ENCODE measurements around the gene FAM98A. TPM values are rescaled to one million over a fixed set of nuclear protein-coding genes. Genes with fewer than 3 reads are reported as not detected.

The FAM98A gene
- polyA plus RNA-seq, 2 of the 4 experiments (the other 2 are of a cell fraction) = 83.4 to 97.2 TPM

GRCh38 chr2:33606100-33606499 lies 7.0 kb upstream of the FAM98A start:
- DNase-seq (ENCODE audit: low read depth in 1 of 2, low spot score in 1 of 2) = no peak
- 76% methylated on average over 4 of the region's 4 CpGs for WGBS (ENCODE audit: missing lambda C conversion rate)
- Histone ChIP-seq H3K27ac (no peak overlapping the region), H3K4me1 (no peaks in the 10 kb centered on the region), H3K4me3 (no peak overlapping the region), H3K9me3 (no peaks in the 10 kb centered on the region), H3K4me2 (no peak overlapping the region)
- FAIRE-seq = no peak
- POLR2A ChIA-PET = no interaction called here
- CTCF ChIA-PET = interaction anchor here (0.6 kb wide), 1 partner anchor 76 kb away, joined by 3 read pairs; no protein-coding TSS in a partner anchor
- ATAC-seq = no peak
- TF ChIP-seq EHMT2 (IDR thresholded peaks at IDR 0.05; ENCODE audit: low read depth) (no peak), CTCF (IDR thresholded peaks at IDR 0.05) (no peak), PBX3 (IDR thresholded peaks at IDR 0.05) (no peak), ZFP36 (IDR thresholded peaks at IDR 0.05; ENCODE audit: borderline replicate concordance, partially characterized antibody) (no peak), MAX (IDR thresholded peaks at IDR 0.05) (no peak), RARB (CRISPR knock-in tag; IDR thresholded peaks at IDR 0.05) (no peak), MYC (IDR thresholded peaks at IDR 0.05; ENCODE audit: borderline replicate concordance, low read length) (no peak), POLR2A (IDR thresholded peaks at IDR 0.05; ENCODE audit: low read length) (no peak), CHD4 (IDR thresholded peaks at IDR 0.05; ENCODE audit: borderline replicate concordance) (no peak), PHF8 (IDR thresholded peaks at IDR 0.05; ENCODE audit: borderline replicate concordance, low read depth) (no peak), KDM1A (IDR thresholded peaks at IDR 0.05; ENCODE audit: low read depth) (no peak), HOXA7 (CRISPR knock-in tag; IDR thresholded peaks at IDR 0.05) (no peak), MAZ (IDR thresholded peaks at IDR 0.05; ENCODE audit: borderline replicate concordance, low read depth, low read length) (no peak), SREBF2 (IDR thresholded peaks at IDR 0.05) (no peak), NFE2L2 (conservative IDR thresholded peaks at IDR 0.05; ENCODE audit: low read length) (no peak), MAFK (IDR thresholded peaks at IDR 0.05; ENCODE audit: partially characterized antibody) (no peak)

- ChIA-PET POLR2A (no interaction called here), CTCF (interaction anchor here (1.0 kb wide), 1 partner anchor 27 kb away, joined by 3 read pairs; no protein-coding TSS in a partner anchor)
- ATAC-seq = no peak
- Histone ChIP-seq H3K27ac (no peak overlapping the region), H3K4me3 (no peak overlapping the region), H3K4me1 (no peaks in the 10 kb centered on the region), H3K4me2 (no peak overlapping the region), H3K9me3 (no peaks in the 10 kb centered on the region)
- 66% methylated on average over 6 of the region's 6 CpGs for WGBS (ENCODE audit: missing lambda C conversion rate)
- no peak for DNase-seq (ENCODE audit: low read depth in 1 of 2, low spot score in 1 of 2)
- FAIRE-seq = no peak
- TF ChIP-seq KDM1A (IDR thresholded peaks at IDR 0.05; ENCODE audit: low read depth) = no peak
- no peak for TF ChIP-seq HOXA7 (CRISPR knock-in tag; IDR thresholded peaks at IDR 0.05)
- TF ChIP-seq ATOH8 (CRISPR knock-in tag; IDR thresholded peaks at IDR 0.05; ENCODE audit: low read depth) = no peak
- TF ChIP-seq MYC (IDR thresholded peaks at IDR 0.05; ENCODE audit: borderline replicate concordance, low read length) = no peak
- no peak for TF ChIP-seq TFCP2L1 (CRISPR knock-in tag; IDR thresholded peaks at IDR 0.05)
- TF ChIP-seq BCL3 (IDR thresholded peaks at IDR 0.05) = no peak
- no peak for TF ChIP-seq RAD21 (conservative IDR thresholded peaks at IDR 0.05 in 1 of 2, IDR thresholded peaks at IDR 0.05 in 1 of 2)
- TF ChIP-seq EP300 (IDR thresholded peaks at IDR 0.05) = no peak
- no peak for TF ChIP-seq PHF8 (IDR thresholded peaks at IDR 0.05; ENCODE audit: borderline replicate concordance, low read depth)
- no peak for TF ChIP-seq CHD2 (IDR thresholded peaks at IDR 0.05; ENCODE audit: low read length, partially characterized antibody)
- TF ChIP-seq RFX5 (IDR thresholded peaks at IDR 0.05) = no peak
- TF ChIP-seq ZC3H11A (IDR thresholded peaks at IDR 0.05) = no peak
- TF ChIP-seq TP53 (CRISPR knock-in tag; IDR thresholded peaks at IDR 0.05) = no peak
Measured at GRCh38 chr2:33605056-33605455, 6.0 kb upstream of the FAM98A start.

Data from A549 (cell line).